ENCODE results near the gene PARD3. TPM values are rescaled to one million over a fixed set of nuclear protein-coding genes. Genes with fewer than 3 reads are reported as not detected.

Gene PARD3
- total RNA-seq, 1 experiment from 2014 or later = 51.8 TPM

DNA sequence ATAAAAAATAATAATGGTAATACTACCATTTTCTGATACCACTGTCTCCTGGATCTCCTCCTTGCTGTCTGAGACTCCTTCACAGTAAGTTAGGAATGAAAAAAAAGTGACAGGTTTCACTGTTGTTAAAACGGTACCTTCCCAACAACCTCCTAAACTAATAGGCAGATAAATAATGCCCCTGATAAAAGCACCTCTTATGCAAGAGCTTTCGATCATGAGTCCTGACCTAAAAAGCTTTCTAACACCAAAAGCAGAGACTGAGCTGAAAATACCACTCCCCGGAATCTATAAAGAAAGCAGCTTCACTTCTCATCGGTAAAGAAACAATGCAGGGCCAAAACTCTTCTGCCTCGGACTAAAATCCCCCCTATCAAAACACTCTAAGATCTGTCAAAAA, 14.5 kb downstream of the PARD3 start (continued):
- TF ChIP-seq, protein P1, sequence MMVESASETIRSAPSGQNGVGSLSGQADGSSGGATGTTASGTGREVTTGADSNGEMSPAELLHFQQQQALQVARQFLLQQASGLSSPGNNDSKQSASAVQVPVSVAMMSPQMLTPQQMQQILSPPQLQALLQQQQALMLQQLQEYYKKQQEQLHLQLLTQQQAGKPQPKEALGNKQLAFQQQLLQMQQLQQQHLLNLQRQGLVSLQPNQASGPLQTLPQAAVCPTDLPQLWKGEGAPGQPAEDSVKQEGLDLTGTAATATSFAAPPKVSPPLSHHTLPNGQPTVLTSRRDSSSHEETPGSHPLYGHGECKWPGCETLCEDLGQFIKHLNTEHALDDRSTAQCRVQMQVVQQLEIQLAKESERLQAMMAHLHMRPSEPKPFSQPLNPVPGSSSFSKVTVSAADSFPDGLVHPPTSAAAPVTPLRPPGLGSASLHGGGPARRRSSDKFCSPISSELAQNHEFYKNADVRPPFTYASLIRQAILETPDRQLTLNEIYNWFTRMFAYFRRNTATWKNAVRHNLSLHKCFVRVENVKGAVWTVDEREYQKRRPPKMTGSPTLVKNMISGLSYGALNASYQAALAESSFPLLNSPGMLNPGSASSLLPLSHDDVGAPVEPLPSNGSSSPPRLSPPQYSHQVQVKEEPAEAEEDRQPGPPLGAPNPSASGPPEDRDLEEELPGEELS (CRISPR knock-in tag; IDR thresholded peaks at IDR 0.05) = no peak
- TF ChIP-seq NFATC4 (CRISPR knock-in tag; IDR thresholded peaks at IDR 0.05) = no peak
- TF ChIP-seq, protein P2, sequence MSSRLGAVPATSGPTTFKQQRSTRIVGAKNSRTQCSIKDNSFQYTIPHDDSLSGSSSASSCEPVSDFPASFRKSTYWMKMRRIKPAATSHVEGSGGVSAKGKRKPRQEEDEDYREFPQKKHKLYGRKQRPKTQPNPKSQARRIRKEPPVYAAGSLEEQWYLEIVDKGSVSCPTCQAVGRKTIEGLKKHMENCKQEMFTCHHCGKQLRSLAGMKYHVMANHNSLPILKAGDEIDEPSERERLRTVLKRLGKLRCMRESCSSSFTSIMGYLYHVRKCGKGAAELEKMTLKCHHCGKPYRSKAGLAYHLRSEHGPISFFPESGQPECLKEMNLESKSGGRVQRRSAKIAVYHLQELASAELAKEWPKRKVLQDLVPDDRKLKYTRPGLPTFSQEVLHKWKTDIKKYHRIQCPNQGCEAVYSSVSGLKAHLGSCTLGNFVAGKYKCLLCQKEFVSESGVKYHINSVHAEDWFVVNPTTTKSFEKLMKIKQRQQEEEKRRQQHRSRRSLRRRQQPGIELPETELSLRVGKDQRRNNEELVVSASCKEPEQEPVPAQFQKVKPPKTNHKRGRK (CRISPR knock-in tag; IDR thresholded peaks at IDR 0.05; ENCODE audit: borderline replicate concordance) = no peak

- ChIA-PET POLR2A (no interaction called here), CTCF (interaction anchor here (1.6 kb wide), 1 partner anchor 66 kb away, joined by 3 read pairs; no protein-coding TSS in a partner anchor)
- Mint-ChIP-seq H3K27me3 (ENCODE audit: low read depth) (no peaks in the 10 kb centered on the region), H3K4me1 (peaks cover 44% of the 10 kb centered on the region), H3K4me3 (no peak overlapping the region), H3K27ac (no peak overlapping the region), H3K9me3 (peaks cover 4% of the 10 kb centered on the region; the same call in 1 of the 2 replicates), H3K36me3 (peaks cover 14% of the 10 kb centered on the region)
- DNase-seq (ENCODE audit: low spot score) = no peak
- no peak for TF ChIP-seq ERG (CRISPR knock-in tag; IDR thresholded peaks at IDR 0.05)
- TF ChIP-seq MLX (CRISPR knock-in tag; IDR thresholded peaks at IDR 0.05) = no peak
- TF ChIP-seq NFATC4 (CRISPR knock-in tag; IDR thresholded peaks at IDR 0.05) = no peak
- TF ChIP-seq GTF2I (CRISPR knock-in tag; conservative IDR thresholded peaks at IDR 0.05) = no peak
- TF ChIP-seq, protein P1 (CRISPR knock-in tag; IDR thresholded peaks at IDR 0.05) = no peak
- no peak for ATAC-seq
These were observed 16.4 kb downstream of the PARD3 start for GRCh38 chr10:34798654-34799053.

GRCh38 chr10:34797155-34797554, 17.9 kb downstream of the PARD3 start:
- Mint-ChIP-seq H3K36me3 (peaks cover 14% of the 10 kb centered on the region), H3K27me3 (ENCODE audit: low read depth) (no peaks in the 10 kb centered on the region), H3K4me3 (no peak overlapping the region), H3K9me3 (peaks cover 4% of the 10 kb centered on the region; the same call in 1 of the 2 replicates), H3K27ac (no peak overlapping the region), H3K4me1 (peaks cover 52% of the 10 kb centered on the region)
- POLR2A ChIA-PET = interaction anchor here (0.7 kb wide), 1 partner anchor 164 kb away, joined by 3 read pairs; no protein-coding TSS in a partner anchor
- no peak for TF ChIP-seq E2F4 (CRISPR knock-in tag; IDR thresholded peaks at IDR 0.05; ENCODE audit: borderline replicate concordance, low read depth)
- TF ChIP-seq ZNF121 (CRISPR knock-in tag; IDR thresholded peaks at IDR 0.05) = peak; percentile 54; the same call in 1 of the 2 replicates
- TF ChIP-seq HMGA2 (CRISPR knock-in tag; IDR thresholded peaks at IDR 0.05) = no peak
- DNase-seq (ENCODE audit: low spot score) (no peak), ATAC-seq (no peak)
- CTCF ChIA-PET = interaction anchor here (0.6 kb wide), 1 partner anchor 104 kb away, joined by 3 read pairs; no protein-coding TSS in a partner anchor

GRCh38 chr10:34796133-34796532, 19.0 kb downstream of the PARD3 start:
- Mint-ChIP-seq H3K27me3 (ENCODE audit: low read depth) (no peaks in the 10 kb centered on the region), H3K9me3 (peaks cover 4% of the 10 kb centered on the region; the same call in 1 of the 2 replicates), H3K4me1 (peaks cover 50% of the 10 kb centered on the region), H3K4me3 (no peak overlapping the region), H3K27ac (no peak overlapping the region), H3K36me3 (peaks cover 14% of the 10 kb centered on the region)
- CTCF ChIA-PET = no interaction called here
- POLR2A ChIA-PET = no interaction called here
- no peak for DNase-seq (ENCODE audit: low spot score)
- no peak for ATAC-seq
- TF ChIP-seq AFF4 (CRISPR knock-in tag; IDR thresholded peaks at IDR 0.05; ENCODE audit: borderline replicate concordance) (no peak), ESRRA (CRISPR knock-in tag; IDR thresholded peaks at IDR 0.05; ENCODE audit: borderline replicate concordance) (no peak), ZNF317 (CRISPR knock-in tag; IDR thresholded peaks at IDR 0.05; ENCODE audit: borderline replicate concordance, low read depth) (no peak)
